ENCODE data around the gene SLC39A9.

The SLC39A9 gene

DNA sequence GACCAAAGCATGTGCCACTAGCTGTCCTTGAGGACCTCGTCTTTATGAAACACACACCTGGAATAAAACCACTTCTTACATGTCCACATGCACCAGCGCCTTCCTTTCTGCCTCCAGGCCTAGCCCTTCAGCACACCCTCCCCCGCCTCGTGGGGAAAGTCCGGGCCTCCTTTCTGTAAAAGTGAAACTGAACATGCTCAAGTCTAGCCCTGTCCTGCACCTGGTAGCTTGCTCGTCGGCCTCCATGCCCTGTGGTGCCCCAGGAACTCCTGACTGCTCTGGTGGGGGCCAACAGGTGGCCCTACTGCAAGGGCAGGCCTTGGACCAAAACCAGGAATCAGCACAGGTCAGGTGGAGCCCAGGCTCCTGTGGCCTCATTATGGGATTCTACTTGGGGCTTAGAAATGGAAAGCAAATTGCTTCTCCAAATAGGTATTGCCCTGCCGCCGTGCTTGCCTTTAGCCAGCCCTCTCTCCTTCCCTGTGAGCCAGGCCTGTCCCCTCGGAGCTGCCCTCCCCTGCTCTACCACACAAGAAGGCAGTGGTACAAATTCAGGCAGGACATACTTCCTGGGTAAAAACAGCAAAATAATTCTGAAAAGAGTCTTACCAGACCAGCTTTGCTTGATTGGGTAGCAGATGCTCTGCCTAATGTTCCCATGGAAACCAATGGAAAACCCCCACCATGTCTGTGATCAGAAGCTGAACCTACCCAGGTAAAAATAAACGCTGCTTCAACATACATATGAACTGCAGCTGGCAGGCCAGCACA is 43.9 kb upstream of the SLC39A9 start:
- no peak overlapping the region for H3K4me3 ChIP-seq (ENCODE audit: low read depth, low read length)
- TF ChIP-seq, protein P1, sequence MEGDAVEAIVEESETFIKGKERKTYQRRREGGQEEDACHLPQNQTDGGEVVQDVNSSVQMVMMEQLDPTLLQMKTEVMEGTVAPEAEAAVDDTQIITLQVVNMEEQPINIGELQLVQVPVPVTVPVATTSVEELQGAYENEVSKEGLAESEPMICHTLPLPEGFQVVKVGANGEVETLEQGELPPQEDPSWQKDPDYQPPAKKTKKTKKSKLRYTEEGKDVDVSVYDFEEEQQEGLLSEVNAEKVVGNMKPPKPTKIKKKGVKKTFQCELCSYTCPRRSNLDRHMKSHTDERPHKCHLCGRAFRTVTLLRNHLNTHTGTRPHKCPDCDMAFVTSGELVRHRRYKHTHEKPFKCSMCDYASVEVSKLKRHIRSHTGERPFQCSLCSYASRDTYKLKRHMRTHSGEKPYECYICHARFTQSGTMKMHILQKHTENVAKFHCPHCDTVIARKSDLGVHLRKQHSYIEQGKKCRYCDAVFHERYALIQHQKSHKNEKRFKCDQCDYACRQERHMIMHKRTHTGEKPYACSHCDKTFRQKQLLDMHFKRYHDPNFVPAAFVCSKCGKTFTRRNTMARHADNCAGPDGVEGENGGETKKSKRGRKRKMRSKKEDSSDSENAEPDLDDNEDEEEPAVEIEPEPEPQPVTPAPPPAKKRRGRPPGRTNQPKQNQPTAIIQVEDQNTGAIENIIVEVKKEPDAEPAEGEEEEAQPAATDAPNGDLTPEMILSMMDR (IDR thresholded peaks at IDR 0.05; ENCODE audit: low read depth, low read length): no peak

DNA sequence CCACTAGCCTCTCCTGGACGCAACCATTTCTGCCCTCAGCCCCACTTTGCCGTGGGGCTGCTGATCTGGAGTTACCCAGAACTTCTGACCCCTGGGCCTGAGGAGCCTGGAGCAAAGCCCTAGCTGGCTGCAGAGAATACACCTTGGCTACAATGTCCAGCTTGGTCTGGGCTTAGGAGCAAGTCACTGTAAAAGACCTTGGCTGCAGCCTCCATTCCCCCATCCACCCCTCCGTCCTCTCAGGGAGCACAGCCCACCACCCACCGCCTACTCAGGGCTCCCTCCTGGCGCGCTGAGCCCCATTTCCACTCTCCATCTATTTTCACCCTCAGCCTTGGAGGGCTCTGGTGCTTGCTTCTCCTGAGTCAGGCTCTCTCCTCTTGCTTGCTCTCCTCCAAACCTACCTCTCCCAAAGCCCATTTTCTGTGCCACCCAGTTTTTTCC is 43.3 kb upstream of the SLC39A9 start:
- TF ChIP-seq, protein P1 (IDR thresholded peaks at IDR 0.05; ENCODE audit: low read depth, low read length): no peak
- H3K4me3 ChIP-seq (ENCODE audit: low read depth, low read length): no peak overlapping the region

DNA sequence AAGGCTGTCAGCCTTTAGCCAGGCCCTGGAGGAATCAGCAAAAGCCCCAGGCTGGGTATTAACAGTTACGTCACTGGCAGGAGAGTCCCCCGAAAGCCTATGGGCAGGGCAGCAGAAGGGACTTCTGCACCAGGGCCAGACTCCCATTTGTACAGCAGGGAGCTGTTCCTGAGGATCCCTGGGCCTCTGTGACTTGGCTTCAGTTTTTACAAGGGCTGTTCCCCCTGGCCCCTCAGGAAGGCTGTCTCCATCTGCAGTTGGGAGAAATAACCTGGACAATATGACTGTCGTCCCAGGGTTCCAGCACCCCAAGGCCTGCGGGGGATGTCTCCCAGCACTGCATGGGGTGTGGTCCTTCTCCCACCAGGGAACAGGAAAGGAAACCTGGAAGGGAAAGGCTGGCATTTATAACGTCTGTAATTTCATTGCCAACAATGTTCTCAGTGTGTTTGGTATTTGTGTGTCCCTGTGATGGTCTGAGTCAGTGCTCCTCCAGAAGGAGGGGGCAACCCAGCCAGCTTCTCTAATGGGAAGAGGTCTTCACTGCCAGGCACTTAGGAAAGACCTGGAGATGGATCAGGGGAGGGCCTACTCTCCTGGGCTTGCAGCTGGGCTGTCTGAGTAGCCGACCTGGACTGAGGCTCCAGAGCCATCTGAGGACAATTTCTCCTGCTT is 42.7 kb upstream of the SLC39A9 start:
- TF ChIP-seq, protein P1 (IDR thresholded peaks at IDR 0.05; ENCODE audit: low read depth, low read length): no peak
- H3K4me3 ChIP-seq (ENCODE audit: low read depth, low read length): no peak overlapping the region

DNA sequence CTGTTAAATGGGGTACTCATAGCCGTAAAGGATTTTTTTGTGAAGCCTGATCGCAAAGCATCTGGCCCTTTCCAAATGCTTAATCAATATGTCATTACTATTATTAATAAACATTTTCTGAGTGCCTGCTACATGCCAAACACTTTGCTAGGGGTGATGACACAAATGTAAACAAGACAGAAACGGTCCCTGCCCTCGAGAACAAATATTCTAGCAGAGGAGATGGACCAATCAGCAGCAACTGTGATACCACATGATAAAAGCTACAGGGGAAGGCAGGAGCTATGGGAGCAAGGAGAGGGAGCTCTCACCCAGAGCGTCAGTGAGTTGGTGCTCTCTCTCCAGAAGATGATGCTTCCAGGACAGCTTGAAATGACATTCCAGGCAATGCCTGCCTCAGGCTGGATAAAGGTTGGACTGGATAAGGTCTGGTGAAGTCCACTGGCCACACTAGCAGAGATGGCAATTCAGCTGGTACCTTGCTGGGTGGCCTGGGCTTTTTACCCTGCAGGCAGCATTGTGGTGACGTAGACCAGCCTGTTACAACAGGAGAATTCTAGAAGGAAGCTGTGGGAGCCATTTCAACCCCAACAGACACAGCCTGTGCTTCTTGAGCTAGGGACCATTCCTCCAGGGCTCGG is 41.5 kb upstream of the SLC39A9 start:
- TF ChIP-seq, protein P1 (IDR thresholded peaks at IDR 0.05; ENCODE audit: low read depth, low read length): no peak
- H3K4me3 ChIP-seq (ENCODE audit: low read depth, low read length): no peak overlapping the region

DNA sequence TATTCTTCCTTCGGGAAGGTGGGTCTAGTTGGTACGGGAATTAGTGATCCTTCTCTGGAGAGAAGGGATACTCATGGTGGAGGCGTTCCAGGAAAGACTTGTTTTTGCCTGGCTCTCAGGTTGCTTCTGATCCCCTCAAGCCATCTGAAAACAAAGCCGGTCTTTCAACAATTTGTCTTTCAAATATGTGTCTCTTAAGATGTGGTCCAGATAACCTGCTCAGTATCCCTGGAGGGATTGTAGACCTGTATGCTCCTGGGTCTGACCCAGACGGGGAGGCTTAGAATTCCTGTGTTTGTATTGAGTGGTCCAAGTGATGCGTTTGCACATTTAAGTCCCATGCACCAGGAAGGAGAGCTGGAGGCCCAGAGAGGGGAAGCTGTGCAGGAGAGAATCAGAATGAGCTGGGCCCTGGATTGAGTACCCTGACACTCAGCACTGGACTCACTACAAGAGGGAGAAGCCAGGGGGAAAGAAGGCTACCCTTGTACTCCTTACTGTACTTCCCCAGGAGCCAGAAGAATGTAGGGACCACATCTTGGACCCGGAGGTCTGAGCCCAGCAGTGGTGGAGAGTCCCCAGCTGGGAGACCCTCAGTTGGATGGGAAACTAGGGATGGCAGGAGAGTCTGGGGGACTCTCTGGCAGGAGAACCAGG is 40.8 kb upstream of the SLC39A9 start:
- H3K4me3 ChIP-seq (ENCODE audit: low read depth, low read length): no peak overlapping the region
- TF ChIP-seq, protein P1 (IDR thresholded peaks at IDR 0.05; ENCODE audit: low read depth, low read length): no peak

DNA sequence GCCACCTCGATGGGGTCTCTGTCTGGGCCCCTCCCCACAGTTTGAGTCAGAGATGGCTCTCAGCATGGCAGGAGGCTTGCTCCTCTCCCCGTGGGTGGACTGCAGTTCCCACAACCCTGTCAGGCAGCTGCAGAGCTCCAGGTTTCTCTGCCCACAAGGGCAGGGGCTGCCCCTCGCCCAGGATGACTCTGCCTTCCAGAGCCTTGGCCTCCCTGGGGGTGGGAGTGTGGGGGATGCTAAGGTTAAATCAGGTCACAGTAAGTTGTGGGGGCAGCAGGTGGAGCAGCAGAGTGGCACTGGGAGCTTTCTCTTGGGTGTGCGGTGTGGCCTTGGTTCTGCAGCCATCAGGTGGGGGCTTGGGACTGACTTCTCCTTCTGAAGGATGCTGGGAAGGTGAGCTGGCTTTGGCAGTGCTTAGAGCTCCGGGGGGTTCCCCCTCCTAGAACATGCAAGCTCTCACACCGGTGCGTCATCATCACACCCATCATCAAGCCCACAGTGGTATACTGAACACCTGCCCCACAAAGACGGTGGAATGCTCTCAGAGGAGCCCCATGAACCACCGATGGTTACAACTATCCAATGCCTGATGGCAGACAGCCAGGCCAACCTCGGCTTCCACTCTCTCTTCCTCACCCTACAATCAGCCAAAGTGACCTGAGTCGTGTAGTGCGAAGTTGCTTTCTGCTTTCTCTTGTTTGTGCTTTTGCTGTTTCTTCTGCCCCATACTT is 40.1 kb upstream of the SLC39A9 start:
- TF ChIP-seq, protein P1 (IDR thresholded peaks at IDR 0.05; ENCODE audit: low read depth, low read length): no peak
- H3K4me3 ChIP-seq (ENCODE audit: low read depth, low read length): no peak overlapping the region

All from WI38 (cell line).